Measurements from ENCODE around the gene UPK1B.
"Not testable (repeated sequence)": the region's sequence is repeated elsewhere in the genome, so short reads cannot be mapped to it uniquely, and the experiment has no call there.

Gene UPK1B

GRCh38 chr3:119223511-119223910 lies 50.1 kb downstream of the UPK1B start:
- no peak for DNase-seq (ENCODE audit: low spot score)

- no peak for DNase-seq (ENCODE audit: low spot score)
These were observed 51.7 kb downstream of the UPK1B start for GRCh38 chr3:119225121-119225520.

GRCh38 chr3:119227070-119227850 lies 53.9 kb downstream of the UPK1B start:
- DNase-seq (ENCODE audit: low spot score) = no peak

- DNase-seq (ENCODE audit: low spot score) = no peak
These were observed 55.2 kb downstream of the UPK1B start for GRCh38 chr3:119228373-119229145.

GRCh38 chr3:119229190-119229589 lies 55.8 kb downstream of the UPK1B start:
- no peak for DNase-seq (ENCODE audit: low spot score)

GRCh38 chr3:119230071-119230470 lies 56.7 kb downstream of the UPK1B start:
- DNase-seq (ENCODE audit: low spot score) = no peak

- DNase-seq (ENCODE audit: low spot score) = no peak
These were observed 57.3 kb downstream of the UPK1B start for GRCh38 chr3:119230745-119231144.

GRCh38 chr3:119234610-119235009 lies 61.2 kb downstream of the UPK1B start:
- DNase-seq (ENCODE audit: low spot score) = no peak

GRCh38 chr3:119235151-119235550 lies 61.8 kb downstream of the UPK1B start:
- DNase-seq (ENCODE audit: low spot score) = no peak

- no peak for DNase-seq (ENCODE audit: low spot score)
These were observed 63.4 kb downstream of the UPK1B start for GRCh38 chr3:119236756-119237155.

- DNase-seq (ENCODE audit: low spot score) = no peak
These were observed 63.9 kb downstream of the UPK1B start for GRCh38 chr3:119237299-119237698.

- DNase-seq (ENCODE audit: low spot score) = no peak
These were observed 65.0 kb downstream of the UPK1B start for GRCh38 chr3:119238363-119238762.

- DNase-seq (ENCODE audit: low spot score) = no peak
These were observed 65.9 kb downstream of the UPK1B start for GRCh38 chr3:119239206-119239820.

- no peak for DNase-seq (ENCODE audit: low spot score)
These were observed 66.7 kb downstream of the UPK1B start for GRCh38 chr3:119240101-119240590.

GRCh38 chr3:119240591-119241434 lies 67.4 kb downstream of the UPK1B start, which contains the start of gene B4GALT4:
B4GALT4 (minus strand) TSS chr3:119240878; CDS start chr3:119230099, 10,779 bp downstream.
- DNase-seq (ENCODE audit: low spot score) = peak; percentile 83

GRCh38 chr3:119242387-119243057 lies 69.1 kb downstream of the UPK1B start:
- DNase-seq (ENCODE audit: low spot score) = not testable (repeated sequence)

GRCh38 chr3:119243058-119243529 lies 69.7 kb downstream of the UPK1B start:
- not testable (repeated sequence) for DNase-seq (ENCODE audit: low spot score)

- DNase-seq (ENCODE audit: low spot score) = no peak
These were observed 70.3 kb downstream of the UPK1B start for GRCh38 chr3:119243712-119244111.

GRCh38 chr3:119245778-119246177 lies 72.4 kb downstream of the UPK1B start:
- no peak for DNase-seq (ENCODE audit: low spot score)
